SK-N-SH treated with all-trans-retinoic acid at 6 μM for 48 hours (cell line): ENCODE data around the gene OCSTAMP.

Experiments used
- ATAC-seq: fragments of 200-7000 bp; cut with Tn5 transposase; 3 replicates; pipeline ENCODE4 v1.9.1; 2020; ENCODE audit warnings: mild to moderate bottlenecking, moderate library complexity
- ARNTL ChIP-seq: fragments of 450-650 bp; formaldehyde crosslinking; IDR thresholded peaks from 2 replicates; pipeline ENCODE4 v1.5.0; 2020; ENCODE audit warnings: low read depth, mild to moderate bottlenecking, moderate library complexity, borderline replicate concordance
- BACH2 ChIP-seq: fragments of 250-450 bp; sonication (Bioruptor Pico); IDR thresholded peaks from 2 replicates; pipeline ENCODE4 v1.9.0; 2021; ENCODE audit warnings: mild to moderate bottlenecking, borderline replicate concordance
- CSDC2 ChIP-seq: fragments of 250-450 bp; sonication (Bioruptor Pico); IDR thresholded peaks from 2 replicates; pipeline ENCODE4 v1.5.0; 2020; ENCODE audit warnings: mild to moderate bottlenecking, moderate library complexity
- ESRRG ChIP-seq: fragments of 250-450 bp; sonication (Bioruptor Pico); IDR thresholded peaks from 2 replicates; pipeline ENCODE4 v1.6.1; 2021; ENCODE audit warnings: mild to moderate bottlenecking
- GLIS3 ChIP-seq: fragments of 250-450 bp; sonication (Bioruptor Pico); IDR thresholded peaks from 2 replicates; pipeline ENCODE4 v1.5.0; 2020; ENCODE audit warnings: mild to moderate bottlenecking, moderate library complexity
- ISL1 ChIP-seq: fragments of 250-450 bp; sonication (Bioruptor Pico); IDR thresholded peaks from 2 replicates; pipeline ENCODE4 v2.1.2; 2022; ENCODE audit warnings: mild to moderate bottlenecking, moderate library complexity
- OSR1 ChIP-seq: fragments of 250-450 bp; sonication (Bioruptor Pico); IDR thresholded peaks from 2 replicates; pipeline ENCODE4 v1.8.0; 2022; ENCODE audit warnings: moderate library complexity, mild to moderate bottlenecking, inconsistent platforms
- PPARA ChIP-seq: fragments of 250-450 bp; sonication (Bioruptor Pico); IDR thresholded peaks from 2 replicates; pipeline ENCODE4 v1.5.0; 2020; ENCODE audit warnings: mild to moderate bottlenecking, borderline replicate concordance
- RARB ChIP-seq: fragments of 250-450 bp; sonication (Bioruptor Pico); IDR thresholded peaks from 2 replicates; pipeline ENCODE4 v1.8.0; 2021; ENCODE audit warnings: mild to moderate bottlenecking, moderate library complexity
- SNAI2 ChIP-seq: fragments of 250-450 bp; sonication (Bioruptor Pico); IDR thresholded peaks from 2 replicates; pipeline ENCODE4 v1.5.0; 2020; ENCODE audit warnings: mild to moderate bottlenecking, moderate library complexity
- TCF4 ChIP-seq: fragments of 250-450 bp; sonication (Bioruptor Pico); IDR thresholded peaks from 2 replicates; pipeline ENCODE4 v1.8.0; 2021; ENCODE audit warnings: mild to moderate bottlenecking, moderate library complexity, borderline replicate concordance
- TOX ChIP-seq: fragments of 250-450 bp; sonication (Bioruptor Pico); IDR thresholded peaks from 2 replicates; pipeline ENCODE4 v1.8.0; 2021; ENCODE audit warnings: mild to moderate bottlenecking, moderate library complexity, borderline replicate concordance
- ZC3H10 ChIP-seq: fragments of 250-450 bp; sonication (Bioruptor Pico); IDR thresholded peaks from 2 replicates; pipeline ENCODE4 v1.5.1; 2021; ENCODE audit warnings: mild to moderate bottlenecking, moderate library complexity
- ZFP3 ChIP-seq: fragments of 250-450 bp; sonication (Bioruptor Pico); IDR thresholded peaks from 2 replicates; pipeline ENCODE4 v1.5.0; 2020; ENCODE audit warnings: mild to moderate bottlenecking, moderate library complexity
- ZFP30 ChIP-seq: fragments of 450-650 bp; formaldehyde crosslinking; IDR thresholded peaks from 2 replicates; pipeline ENCODE4 v1.5.0; 2022; ENCODE audit warnings: mild to moderate bottlenecking, moderate library complexity
- ZNF565 ChIP-seq: fragments of 450-650 bp; formaldehyde crosslinking; conservative IDR thresholded peaks from 2 replicates; pipeline ENCODE4 v1.5.0; 2020; ENCODE audit warnings: low read depth, mild to moderate bottlenecking, moderate library complexity
- ZNF70 ChIP-seq: fragments of 450-650 bp; formaldehyde crosslinking; IDR thresholded peaks from 2 replicates; pipeline ENCODE4 v1.5.0; 2020; ENCODE audit warnings: mild to moderate bottlenecking, moderate library complexity
- TF ChIP-seq, protein P1 (sequence below): fragments of 250-450 bp; sonication (Bioruptor Pico); IDR thresholded peaks from 2 replicates; pipeline ENCODE4 v1.8.0; 2020; ENCODE audit warnings: mild to moderate bottlenecking, moderate library complexity, borderline replicate concordance
- TF ChIP-seq, protein P2 (sequence below): fragments of 250-450 bp; sonication (Bioruptor Pico); IDR thresholded peaks from 2 replicates; pipeline ENCODE4 v1.5.1; 2021; ENCODE audit warnings: mild to moderate bottlenecking, moderate library complexity
- TF ChIP-seq, protein P3 (sequence below): fragments of 250-450 bp; sonication (Bioruptor Pico); IDR thresholded peaks from 2 replicates; pipeline ENCODE4 v1.8.0; 2021; ENCODE audit warnings: low read depth, mild to moderate bottlenecking, moderate library complexity, borderline replicate concordance
- TF ChIP-seq, protein P4 (sequence below): fragments of 250-450 bp; sonication (Bioruptor Pico); IDR thresholded peaks from 2 replicates; pipeline ENCODE4 v1.5.0; 2020; ENCODE audit warnings: mild to moderate bottlenecking, moderate library complexity
- TF ChIP-seq, protein P5 (sequence below): fragments of 250-450 bp; sonication (Bioruptor Pico); IDR thresholded peaks from 2 replicates; pipeline ENCODE4 v1.5.1; 2020; ENCODE audit warnings: low read depth, mild to moderate bottlenecking, moderate library complexity

Gene OCSTAMP

DNA sequence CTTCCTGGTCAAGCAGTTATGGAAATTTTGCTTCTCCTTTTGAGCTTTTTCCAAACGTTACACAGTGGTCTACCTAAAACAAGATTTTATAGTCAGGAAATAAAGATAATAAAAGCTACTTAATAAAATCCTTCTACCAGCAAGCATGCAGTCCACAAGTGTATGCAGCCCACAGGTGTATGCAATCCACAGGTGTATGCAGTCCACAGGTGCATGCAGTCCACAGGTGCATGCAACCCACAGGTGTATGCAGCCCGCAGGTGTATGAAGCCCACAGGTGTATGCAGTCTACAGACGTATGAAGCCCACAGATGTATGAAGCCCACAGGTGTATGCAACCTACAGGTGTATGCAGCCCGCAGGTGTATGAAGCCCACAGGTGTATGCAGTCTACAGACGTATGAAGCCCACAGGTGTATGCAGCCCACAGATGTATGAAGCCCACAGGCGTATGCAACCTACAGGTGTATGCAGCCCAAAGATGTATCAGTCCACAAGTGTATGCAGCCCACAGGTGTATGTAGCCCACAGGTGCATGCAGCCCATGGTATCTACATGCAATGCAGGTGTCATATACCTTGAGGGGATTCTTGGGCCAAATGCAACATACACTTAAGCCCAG lies 26.4 kb upstream of the OCSTAMP start:
- no peak for TF ChIP-seq ZNF565 (CRISPR knock-in tag)
- TF ChIP-seq TCF4 = no peak
- TF ChIP-seq, protein P1, sequence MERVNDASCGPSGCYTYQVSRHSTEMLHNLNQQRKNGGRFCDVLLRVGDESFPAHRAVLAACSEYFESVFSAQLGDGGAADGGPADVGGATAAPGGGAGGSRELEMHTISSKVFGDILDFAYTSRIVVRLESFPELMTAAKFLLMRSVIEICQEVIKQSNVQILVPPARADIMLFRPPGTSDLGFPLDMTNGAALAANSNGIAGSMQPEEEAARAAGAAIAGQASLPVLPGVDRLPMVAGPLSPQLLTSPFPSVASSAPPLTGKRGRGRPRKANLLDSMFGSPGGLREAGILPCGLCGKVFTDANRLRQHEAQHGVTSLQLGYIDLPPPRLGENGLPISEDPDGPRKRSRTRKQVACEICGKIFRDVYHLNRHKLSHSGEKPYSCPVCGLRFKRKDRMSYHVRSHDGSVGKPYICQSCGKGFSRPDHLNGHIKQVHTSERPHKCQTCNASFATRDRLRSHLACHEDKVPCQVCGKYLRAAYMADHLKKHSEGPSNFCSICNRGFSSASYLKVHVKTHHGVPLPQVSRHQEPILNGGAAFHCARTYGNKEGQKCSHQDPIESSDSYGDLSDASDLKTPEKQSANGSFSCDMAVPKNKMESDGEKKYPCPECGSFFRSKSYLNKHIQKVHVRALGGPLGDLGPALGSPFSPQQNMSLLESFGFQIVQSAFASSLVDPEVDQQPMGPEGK (CRISPR knock-in tag) = no peak
- TF ChIP-seq PPARA (CRISPR knock-in tag) = no peak
- TF ChIP-seq OSR1 (CRISPR knock-in tag) = no peak
- TF ChIP-seq GLIS3 (CRISPR knock-in tag) = no peak
- TF ChIP-seq ESRRG (CRISPR knock-in tag) = no peak
- no peak for TF ChIP-seq ZC3H10 (CRISPR knock-in tag)
- TF ChIP-seq ZNF70 (CRISPR knock-in tag) = no peak
- no peak for TF ChIP-seq ISL1 (CRISPR knock-in tag)
- TF ChIP-seq, protein P2, sequence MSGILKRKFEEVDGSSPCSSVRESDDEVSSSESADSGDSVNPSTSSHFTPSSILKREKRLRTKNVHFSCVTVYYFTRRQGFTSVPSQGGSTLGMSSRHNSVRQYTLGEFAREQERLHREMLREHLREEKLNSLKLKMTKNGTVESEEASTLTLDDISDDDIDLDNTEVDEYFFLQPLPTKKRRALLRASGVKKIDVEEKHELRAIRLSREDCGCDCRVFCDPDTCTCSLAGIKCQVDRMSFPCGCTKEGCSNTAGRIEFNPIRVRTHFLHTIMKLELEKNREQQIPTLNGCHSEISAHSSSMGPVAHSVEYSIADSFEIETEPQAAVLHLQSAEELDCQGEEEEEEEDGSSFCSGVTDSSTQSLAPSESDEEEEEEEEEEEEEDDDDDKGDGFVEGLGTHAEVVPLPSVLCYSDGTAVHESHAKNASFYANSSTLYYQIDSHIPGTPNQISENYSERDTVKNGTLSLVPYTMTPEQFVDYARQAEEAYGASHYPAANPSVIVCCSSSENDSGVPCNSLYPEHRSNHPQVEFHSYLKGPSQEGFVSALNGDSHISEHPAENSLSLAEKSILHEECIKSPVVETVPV (CRISPR knock-in tag) = no peak
- no peak for TF ChIP-seq ZFP30
- no peak for TF ChIP-seq CSDC2 (CRISPR knock-in tag)
- TF ChIP-seq ARNTL (CRISPR knock-in tag) = no peak
- no peak for TF ChIP-seq BACH2 (CRISPR knock-in tag)
- TF ChIP-seq, protein P3, sequence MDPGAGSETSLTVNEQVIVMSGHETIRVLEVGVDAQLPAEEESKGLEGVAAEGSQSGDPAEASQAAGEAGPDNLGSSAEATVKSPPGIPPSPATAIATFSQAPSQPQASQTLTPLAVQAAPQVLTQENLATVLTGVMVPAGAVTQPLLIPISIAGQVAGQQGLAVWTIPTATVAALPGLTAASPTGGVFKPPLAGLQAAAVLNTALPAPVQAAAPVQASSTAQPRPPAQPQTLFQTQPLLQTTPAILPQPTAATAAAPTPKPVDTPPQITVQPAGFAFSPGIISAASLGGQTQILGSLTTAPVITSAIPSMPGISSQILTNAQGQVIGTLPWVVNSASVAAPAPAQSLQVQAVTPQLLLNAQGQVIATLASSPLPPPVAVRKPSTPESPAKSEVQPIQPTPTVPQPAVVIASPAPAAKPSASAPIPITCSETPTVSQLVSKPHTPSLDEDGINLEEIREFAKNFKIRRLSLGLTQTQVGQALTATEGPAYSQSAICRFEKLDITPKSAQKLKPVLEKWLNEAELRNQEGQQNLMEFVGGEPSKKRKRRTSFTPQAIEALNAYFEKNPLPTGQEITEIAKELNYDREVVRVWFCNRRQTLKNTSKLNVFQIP = no peak
- TF ChIP-seq SNAI2 = no peak
- no peak for TF ChIP-seq ZFP3
- TF ChIP-seq RARB (CRISPR knock-in tag) = no peak
- no peak for TF ChIP-seq TOX
- ATAC-seq = no peak

DNA sequence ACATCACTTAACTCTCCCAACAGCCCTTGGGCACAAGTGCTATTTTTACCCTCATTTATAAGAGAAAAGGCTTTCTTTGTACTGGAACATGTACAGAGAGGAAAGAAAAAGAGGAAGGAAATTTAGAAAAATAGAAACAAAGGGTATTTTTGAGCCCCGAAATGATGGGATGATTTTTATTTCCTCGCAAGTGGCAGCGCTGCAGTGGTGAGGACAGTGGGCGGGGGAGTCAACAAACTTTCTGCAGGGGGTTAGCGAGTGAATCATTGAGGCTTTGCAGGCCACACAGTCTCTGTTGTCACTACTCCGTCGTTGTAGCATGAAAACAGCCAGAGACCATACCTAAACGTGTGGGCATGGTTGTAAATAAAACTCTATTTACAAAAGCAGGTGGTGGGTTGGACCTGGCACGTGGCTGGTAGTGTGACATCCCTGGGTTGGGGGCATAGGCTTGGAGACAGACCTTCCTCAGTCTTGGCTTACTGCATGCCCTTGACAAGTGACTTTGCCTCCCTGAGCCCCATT lies 25.5 kb upstream of the OCSTAMP start:
- ATAC-seq = no peak
- TF ChIP-seq, protein P4, sequence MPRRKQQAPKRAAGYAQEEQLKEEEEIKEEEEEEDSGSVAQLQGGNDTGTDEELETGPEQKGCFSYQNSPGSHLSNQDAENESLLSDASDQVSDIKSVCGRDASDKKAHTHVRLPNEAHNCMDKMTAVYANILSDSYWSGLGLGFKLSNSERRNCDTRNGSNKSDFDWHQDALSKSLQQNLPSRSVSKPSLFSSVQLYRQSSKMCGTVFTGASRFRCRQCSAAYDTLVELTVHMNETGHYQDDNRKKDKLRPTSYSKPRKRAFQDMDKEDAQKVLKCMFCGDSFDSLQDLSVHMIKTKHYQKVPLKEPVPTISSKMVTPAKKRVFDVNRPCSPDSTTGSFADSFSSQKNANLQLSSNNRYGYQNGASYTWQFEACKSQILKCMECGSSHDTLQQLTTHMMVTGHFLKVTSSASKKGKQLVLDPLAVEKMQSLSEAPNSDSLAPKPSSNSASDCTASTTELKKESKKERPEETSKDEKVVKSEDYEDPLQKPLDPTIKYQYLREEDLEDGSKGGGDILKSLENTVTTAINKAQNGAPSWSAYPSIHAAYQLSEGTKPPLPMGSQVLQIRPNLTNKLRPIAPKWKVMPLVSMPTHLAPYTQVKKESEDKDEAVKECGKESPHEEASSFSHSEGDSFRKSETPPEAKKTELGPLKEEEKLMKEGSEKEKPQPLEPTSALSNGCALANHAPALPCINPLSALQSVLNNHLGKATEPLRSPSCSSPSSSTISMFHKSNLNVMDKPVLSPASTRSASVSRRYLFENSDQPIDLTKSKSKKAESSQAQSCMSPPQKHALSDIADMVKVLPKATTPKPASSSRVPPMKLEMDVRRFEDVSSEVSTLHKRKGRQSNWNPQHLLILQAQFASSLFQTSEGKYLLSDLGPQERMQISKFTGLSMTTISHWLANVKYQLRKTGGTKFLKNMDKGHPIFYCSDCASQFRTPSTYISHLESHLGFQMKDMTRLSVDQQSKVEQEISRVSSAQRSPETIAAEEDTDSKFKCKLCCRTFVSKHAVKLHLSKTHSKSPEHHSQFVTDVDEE (CRISPR knock-in tag) = no peak
- TF ChIP-seq ZFP30 (no peak), ZNF565 (CRISPR knock-in tag) (no peak), PPARA (CRISPR knock-in tag) (no peak), BACH2 (CRISPR knock-in tag) (no peak), ARNTL (CRISPR knock-in tag) (no peak), RARB (CRISPR knock-in tag) (no peak), TCF4 (no peak), ZFP3 (no peak), SNAI2 (no peak), GLIS3 (CRISPR knock-in tag) (no peak), ISL1 (CRISPR knock-in tag) (no peak), ZNF70 (CRISPR knock-in tag) (no peak), CSDC2 (CRISPR knock-in tag) (no peak), TOX (no peak), ZC3H10 (CRISPR knock-in tag) (no peak)
- TF ChIP-seq, protein P2 (CRISPR knock-in tag) = no peak
- TF ChIP-seq, protein P3 = no peak
- TF ChIP-seq, protein P1 (CRISPR knock-in tag) = no peak
- TF ChIP-seq, protein P5, sequence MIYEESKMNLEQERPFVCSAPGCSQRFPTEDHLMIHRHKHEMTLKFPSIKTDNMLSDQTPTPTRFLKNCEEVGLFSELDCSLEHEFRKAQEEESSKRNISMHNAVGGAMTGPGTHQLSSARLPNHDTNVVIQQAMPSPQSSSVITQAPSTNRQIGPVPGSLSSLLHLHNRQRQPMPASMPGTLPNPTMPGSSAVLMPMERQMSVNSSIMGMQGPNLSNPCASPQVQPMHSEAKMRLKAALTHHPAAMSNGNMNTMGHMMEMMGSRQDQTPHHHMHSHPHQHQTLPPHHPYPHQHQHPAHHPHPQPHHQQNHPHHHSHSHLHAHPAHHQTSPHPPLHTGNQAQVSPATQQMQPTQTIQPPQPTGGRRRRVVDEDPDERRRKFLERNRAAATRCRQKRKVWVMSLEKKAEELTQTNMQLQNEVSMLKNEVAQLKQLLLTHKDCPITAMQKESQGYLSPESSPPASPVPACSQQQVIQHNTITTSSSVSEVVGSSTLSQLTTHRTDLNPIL (CRISPR knock-in tag) = no peak
